Kidney epithelial cell (primary cell): ENCODE measurements around the gene TK1. TPM values are rescaled to one million over a fixed set of nuclear protein-coding genes. Genes with fewer than 3 reads are reported as not detected.

ENCODE experiments used
- DNase-seq: peaks from one replicate; pipeline ENCODE4 v3.0.0-alpha.2; 2010; ENCODE audit warnings: low read depth
- H3K27me3 ChIP-seq: 2 replicates; pipeline ENCODE4 v1.6.0; 2011; ENCODE audit warnings: low read length; ENCODE audit not compliant: control insufficient read depth, insufficient read depth
- H3K36me3 ChIP-seq: 2 replicates; pipeline ENCODE4 v1.5.1; 2011; ENCODE audit warnings: low read length; ENCODE audit not compliant: control insufficient read depth, insufficient read depth
- H3K4me3 ChIP-seq: 2 replicates; pipeline ENCODE4 v1.5.1; 2011; ENCODE audit warnings: low read depth, mild to moderate bottlenecking, control low read depth, low read length
- total RNA-seq: library from RNA; depleted of rRNA; stranded (reverse); fragments of >200 nt; gene quantifications from 2 replicates; pipeline ENCODE4 v1.2.3, GENCODE V29; 2015
- TF ChIP-seq, protein P1 (sequence below): IDR thresholded peaks from 2 replicates; pipeline ENCODE4 v1.5.1; 2011; ENCODE audit warnings: mild to moderate bottlenecking, moderate library complexity, low read length, control low read depth, inconsistent platforms; ENCODE audit not compliant: insufficient read depth, poor library complexity, severe bottlenecking

TK1 gene
- total RNA-seq, 1 donor from 2014 or later, result 15.0 TPM

GRCh38 chr17:78154903-78155811 is 31.7 kb downstream of the TK1 start:
- DNase-seq, result no peak
- Histone ChIP-seq H3K27me3 (no peaks in the 10 kb centered on the region), H3K4me3 (no peak overlapping the region), H3K36me3 (no peaks in the 10 kb centered on the region)
- TF ChIP-seq, protein P1, sequence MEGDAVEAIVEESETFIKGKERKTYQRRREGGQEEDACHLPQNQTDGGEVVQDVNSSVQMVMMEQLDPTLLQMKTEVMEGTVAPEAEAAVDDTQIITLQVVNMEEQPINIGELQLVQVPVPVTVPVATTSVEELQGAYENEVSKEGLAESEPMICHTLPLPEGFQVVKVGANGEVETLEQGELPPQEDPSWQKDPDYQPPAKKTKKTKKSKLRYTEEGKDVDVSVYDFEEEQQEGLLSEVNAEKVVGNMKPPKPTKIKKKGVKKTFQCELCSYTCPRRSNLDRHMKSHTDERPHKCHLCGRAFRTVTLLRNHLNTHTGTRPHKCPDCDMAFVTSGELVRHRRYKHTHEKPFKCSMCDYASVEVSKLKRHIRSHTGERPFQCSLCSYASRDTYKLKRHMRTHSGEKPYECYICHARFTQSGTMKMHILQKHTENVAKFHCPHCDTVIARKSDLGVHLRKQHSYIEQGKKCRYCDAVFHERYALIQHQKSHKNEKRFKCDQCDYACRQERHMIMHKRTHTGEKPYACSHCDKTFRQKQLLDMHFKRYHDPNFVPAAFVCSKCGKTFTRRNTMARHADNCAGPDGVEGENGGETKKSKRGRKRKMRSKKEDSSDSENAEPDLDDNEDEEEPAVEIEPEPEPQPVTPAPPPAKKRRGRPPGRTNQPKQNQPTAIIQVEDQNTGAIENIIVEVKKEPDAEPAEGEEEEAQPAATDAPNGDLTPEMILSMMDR, result no peak

- no peak overlapping the region for H3K4me3 ChIP-seq
- DNase-seq, result no peak
- H3K36me3 ChIP-seq, result no peaks in the 10 kb centered on the region
- H3K27me3 ChIP-seq, result no peaks in the 10 kb centered on the region
- TF ChIP-seq, protein P1, result no peak
Observed at GRCh38 chr17:78151514-78152008, 35.3 kb downstream of the TK1 start.

DNA sequence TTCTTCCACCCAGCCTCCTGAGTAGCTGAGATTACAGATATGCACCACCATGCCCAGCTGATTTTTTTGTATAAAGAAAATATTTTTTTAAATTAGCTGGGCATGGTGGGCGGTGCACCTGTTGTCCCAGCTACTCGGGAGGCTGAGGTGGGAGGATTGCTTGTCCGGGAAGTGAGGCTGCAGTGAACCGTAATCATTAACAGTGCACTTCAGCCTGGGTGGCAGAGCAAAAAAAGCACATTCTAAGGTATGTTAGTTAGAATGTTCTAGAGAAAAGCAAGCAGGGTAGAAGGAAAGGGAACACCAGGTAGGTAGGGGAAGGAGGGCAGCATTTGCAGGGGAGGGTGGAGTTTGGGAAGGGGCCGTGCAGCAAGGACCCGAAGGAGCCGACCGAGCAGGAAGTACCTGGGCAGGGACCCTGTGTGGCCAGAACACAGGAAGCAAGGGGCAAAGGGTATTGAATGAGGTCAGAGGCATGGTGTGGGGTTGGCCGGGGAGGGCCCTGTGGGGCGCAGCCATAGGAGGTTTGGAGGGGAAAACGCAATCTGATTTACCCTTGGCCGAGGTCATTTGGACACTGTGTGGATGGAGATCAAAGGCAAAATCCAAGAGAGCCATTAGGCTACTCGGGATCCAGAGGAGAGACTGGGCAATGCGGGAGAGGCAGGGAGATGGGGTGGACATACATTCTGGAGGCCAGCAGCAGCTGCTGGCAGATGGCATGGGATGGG is 38.4 kb downstream of the TK1 start:
- TF ChIP-seq, protein P1, result no peak
- Histone ChIP-seq H3K4me3 (no peak overlapping the region), H3K27me3 (no peaks in the 10 kb centered on the region), H3K36me3 (no peaks in the 10 kb centered on the region)
- DNase-seq, result no peak

DNA sequence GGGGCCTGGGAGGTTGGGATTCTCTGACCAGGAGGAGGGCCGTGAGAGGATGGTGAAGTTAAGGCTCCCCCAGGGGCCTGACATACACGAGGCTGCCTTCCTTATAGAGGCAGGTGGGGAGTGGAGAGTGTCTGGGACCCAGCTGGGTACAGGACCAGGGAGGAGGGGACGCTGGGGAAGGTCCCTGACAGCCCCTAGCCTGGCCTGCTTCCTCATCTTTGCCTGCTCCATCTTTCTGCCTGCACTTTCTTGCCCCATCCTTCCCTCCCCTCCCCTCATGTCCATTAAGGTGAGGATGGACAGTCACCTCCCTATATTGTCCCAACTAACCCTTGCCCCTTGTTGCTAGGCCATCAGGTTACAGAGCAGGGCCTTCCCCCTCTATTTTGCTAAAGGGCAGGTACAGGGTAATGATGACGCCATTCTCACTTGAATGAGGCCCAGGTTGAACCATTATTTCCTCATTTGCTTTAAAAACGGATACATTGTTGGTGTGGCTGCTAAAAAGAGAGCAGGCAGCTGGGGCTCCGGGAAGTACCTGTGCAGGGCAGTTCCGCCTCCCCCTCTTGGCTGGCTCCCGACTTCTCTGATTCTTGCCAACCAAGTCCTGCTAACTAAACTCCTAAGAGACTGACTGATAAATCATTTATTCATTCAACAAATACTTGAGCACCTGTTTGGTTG is 39.4 kb downstream of the TK1 start:
- Histone ChIP-seq H3K27me3 (no peaks in the 10 kb centered on the region), H3K36me3 (no peaks in the 10 kb centered on the region), H3K4me3 (no peak overlapping the region)
- TF ChIP-seq, protein P1, result no peak
- no peak for DNase-seq

DNA sequence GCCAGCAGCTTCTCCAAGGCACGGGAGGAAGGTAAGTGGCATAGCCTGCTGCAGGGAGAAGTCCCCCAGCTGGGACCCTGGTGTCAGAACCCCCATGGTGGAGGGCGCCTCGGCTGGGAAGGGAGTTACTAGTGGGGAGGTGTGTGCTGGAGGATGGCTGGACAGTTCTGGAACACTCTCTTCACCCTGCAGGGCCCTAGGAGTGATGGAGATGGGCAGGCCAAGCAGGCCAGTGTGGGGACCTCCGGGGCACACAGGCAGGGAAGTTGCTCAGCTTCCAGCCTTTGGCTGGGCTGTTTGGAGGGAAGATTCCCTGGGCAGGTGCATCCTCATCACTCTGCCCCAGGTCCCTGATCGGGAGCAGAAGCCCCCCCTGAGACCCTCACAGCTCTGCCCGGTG is 40.0 kb downstream of the TK1 start:
- H3K27me3 ChIP-seq, result no peaks in the 10 kb centered on the region
- TF ChIP-seq, protein P1, result no peak
- no peak overlapping the region for H3K4me3 ChIP-seq
- no peak for DNase-seq
- no peaks in the 10 kb centered on the region for H3K36me3 ChIP-seq
